ENCODE measurements around the gene P2RX6.
"Not testable (repeated sequence)": the region's sequence is repeated elsewhere in the genome, so short reads cannot be mapped to it uniquely, and the experiment has no call there.

Gene P2RX6

GRCh38 chr22:21031545-21032036, 16.6 kb downstream of the P2RX6 start:
- DNase-seq (ENCODE audit: low spot score), result no peak

GRCh38 chr22:21032037-21032867, 17.3 kb downstream of the P2RX6 start, which contains the start of gene SLC7A4:
Gene SLC7A4, minus strand, starts transcription at chr22:21032561. Its CDS starts 749 bp downstream, at chr22:21031812.
- no peak for DNase-seq (ENCODE audit: low spot score)

DNA sequence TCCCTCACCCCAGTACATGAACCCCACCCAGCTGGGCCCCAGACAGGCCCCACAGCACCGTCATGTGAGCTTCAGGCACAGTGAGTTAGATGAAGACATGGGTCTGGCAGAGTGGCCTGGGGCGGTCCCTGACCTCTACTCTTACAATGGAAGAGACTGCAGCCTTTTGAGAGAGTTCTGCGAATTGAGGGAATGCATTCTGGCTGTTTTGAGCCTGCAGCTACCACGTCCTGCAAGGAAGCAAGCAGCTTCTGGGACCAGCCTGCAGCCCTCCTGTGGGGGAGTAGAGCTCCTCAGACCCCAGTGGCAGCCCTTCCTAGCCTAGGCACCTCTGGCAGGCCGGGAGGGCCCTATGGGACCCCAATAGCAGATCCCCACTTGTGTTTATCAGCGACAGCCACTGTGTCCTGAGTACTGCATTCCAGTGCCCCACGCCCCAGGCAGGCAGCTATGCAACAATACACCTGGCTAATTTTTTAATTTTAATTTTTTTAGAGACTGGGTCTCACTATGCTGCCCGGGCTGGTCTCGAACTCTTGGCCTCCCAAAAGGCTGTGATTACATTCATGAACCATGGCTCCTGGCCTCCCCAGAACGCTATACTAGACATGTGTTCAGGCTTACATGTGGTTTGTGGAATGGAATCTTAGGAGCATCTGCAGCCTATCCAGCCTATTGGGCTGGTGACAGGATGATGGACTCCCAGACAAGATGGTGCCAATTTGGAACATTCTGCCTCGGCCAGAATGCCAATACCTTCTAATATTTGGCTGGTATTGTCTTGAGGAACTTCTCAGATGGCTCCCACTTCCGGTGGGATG, 18.1 kb downstream of the P2RX6 start:
- DNase-seq (ENCODE audit: low spot score), result no peak

DNA sequence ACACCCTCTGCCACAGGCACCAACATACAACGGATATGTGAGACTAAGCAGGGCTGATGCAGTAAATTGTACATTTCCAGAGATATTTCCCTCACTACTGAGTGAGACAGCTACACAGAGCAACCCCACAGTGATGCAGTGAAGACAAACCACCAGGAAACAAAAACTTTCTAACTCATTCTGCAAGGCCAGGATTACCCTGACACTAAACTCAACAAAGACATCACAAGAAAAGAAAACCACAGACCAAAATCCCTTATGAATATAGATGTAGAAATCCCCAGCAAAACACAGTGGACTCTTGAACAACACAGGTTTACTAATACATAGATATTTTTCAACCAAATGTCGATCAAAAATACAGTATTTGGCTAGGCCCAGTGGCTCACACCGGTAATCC, 18.9 kb downstream of the P2RX6 start:
- no peak for DNase-seq (ENCODE audit: low spot score)

GRCh38 chr22:21034989-21035388, 20.0 kb downstream of the P2RX6 start:
- DNase-seq (ENCODE audit: low spot score), result no peak

DNA sequence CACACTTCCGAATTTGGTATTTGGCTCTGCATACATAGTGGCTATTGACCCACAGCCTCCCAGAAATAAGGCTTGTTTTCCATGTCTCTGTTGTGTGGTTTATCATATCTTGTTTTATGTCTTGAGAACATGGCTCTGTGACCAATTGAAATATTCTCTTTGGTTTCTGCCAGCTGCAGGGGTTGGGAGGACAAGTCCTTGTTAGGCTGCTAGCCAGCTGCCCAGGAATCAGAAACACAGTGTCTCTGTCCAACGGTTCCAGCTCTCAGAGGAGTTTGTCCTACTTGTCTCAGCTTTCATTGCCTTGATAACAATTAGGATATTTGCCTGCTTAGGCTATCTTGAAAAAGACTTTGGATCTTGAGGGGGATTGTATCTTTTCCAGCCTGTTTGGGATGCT, 23.4 kb downstream of the P2RX6 start:
- no peak for DNase-seq (ENCODE audit: low spot score)

DNA sequence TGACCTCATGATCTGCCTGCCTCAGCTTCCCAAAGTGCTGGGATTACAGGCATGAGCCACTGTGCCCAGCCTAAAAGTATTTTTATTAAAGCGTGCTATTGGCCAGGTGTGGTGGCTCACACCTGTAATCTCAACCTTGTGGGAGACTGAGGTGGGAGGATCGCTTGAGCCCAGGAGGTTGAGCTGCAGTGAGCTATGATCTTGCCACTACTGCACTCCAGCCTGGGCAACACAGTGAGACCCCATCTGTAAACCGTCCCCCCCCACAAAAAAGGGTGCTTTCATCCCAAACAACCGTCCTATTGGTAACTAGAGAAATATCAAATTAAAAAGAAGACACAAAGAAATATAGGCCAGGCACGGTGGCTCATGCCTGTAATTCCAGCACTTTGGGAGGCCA, 24.2 kb downstream of the P2RX6 start:
- not testable (repeated sequence) for DNase-seq (ENCODE audit: low spot score)

GRCh38 chr22:21041937-21042336, 27.0 kb downstream of the P2RX6 start:
- DNase-seq (ENCODE audit: low spot score), result no peak

DNA sequence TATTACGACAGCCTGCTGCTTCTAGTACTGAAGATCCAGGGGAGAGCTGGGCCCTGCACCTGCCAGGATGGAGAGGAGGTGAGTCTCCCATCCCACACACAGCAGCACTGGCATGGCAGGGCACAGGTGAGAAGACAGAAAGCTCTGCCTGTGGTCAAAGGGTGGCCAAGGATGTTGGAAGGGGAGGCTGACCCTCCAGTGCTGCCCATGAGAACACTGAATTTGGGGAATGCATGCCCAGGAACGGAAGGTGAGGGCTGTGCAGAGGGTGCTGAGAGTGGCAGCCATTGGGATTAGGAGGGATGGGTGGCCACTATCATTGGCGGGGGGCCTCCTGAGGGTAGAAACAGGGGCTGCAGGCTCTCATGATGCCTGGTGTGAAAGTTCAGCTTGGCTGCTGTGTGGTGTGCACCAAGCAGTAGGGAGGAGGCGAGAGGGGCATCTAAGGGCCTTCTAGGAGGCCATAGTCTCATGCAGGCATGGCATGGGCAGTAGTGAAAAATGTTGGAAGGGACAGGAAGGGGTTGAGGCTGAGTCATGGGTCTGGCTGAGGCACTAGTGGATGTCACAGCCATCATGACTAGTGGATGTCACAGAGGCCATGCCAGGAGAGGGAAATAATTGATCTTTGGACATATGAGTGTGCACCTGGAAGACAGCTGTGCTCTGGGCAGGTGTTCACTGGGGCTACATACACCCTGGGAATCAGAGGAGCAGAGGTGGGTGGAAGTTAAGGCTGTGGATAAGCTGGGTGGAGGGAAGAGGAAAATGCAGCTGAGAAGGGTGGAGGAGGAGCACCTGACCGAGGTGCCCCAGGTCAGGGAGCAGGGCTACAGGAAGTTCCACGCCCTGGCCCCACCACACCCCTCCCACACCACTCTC, 28.3 kb downstream of the P2RX6 start:
- no peak for DNase-seq (ENCODE audit: low spot score)

DNA sequence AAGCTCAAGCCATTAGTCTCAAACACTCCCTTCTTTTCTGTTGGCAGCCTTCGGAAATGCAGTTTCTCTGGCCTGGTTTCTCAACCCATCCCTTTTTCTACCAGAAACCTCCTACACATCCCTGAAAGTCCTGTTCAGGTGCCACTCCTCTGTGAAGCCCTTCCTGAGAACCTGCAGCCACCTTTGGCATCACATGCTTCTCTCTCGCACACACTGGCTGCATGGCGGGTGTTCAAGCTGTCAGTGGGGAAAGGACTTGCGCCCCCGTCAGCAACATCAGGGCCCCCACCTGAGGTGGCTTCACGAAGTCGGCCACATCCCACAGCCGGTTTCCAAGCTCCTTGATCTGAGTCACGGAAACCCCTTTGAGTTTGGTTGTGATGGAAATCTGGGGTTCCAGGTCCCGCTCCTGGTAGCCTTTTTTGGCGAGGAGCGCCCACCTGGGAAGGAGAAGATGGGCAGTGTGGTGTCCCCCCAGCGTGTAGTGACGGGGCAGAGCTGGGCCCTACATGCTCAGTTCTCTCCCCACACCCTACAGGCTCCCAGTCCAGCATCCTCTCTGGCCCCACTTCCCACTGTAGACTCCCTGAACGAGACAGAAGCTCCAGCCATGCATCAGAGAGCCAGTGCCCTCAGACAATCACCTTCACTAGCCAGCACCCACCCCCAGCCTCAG, 29.0 kb downstream of the P2RX6 start:
- DNase-seq (ENCODE audit: low spot score), result no peak

- peak; percentile 61 for DNase-seq (ENCODE audit: low spot score)
Observed at GRCh38 chr22:21044931-21045584, 30.1 kb downstream of the P2RX6 start.

DNA sequence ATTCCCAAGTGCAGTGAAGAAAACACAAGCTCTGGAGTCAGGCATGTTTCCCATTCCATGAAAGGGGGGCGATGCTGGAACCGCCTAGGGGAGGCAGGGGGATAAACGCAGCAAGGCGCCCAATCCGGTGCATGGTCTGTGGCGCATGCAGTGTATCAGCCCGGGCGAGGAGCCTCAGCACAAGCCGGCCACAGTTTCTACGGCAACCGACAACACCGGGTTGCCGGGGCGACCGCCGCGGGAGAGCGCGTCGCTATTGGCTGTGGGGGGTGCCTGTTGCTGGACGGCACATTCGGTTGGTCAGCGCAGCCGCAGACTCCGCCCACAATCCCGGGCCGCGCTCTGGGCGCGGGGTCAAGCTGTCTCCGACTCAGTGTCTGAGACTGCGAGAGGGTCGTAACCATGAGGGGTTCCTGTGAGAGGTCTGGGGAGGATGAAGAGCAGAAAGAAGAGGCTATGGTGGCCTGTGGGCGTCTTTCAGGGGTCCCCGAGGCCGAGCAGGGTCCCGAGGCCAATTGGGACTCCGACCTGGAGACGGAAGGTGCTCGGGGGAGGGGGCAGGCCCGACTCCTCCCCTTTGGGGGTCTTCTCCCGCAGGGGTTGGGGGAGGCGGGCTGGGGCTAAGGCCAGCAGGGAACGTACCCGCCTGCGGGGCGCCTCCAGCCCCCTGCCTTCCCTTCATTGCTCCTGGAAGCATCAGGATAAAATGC, 30.8 kb downstream of the P2RX6 start, which contains the start of gene LRRC74B:
LRRC74B (plus strand) TSS at position 362 of the 710 bp plus-strand sequence; CDS start at position 403, 41 bp downstream.
- peak; percentile 99 for DNase-seq (ENCODE audit: low spot score)

DNA sequence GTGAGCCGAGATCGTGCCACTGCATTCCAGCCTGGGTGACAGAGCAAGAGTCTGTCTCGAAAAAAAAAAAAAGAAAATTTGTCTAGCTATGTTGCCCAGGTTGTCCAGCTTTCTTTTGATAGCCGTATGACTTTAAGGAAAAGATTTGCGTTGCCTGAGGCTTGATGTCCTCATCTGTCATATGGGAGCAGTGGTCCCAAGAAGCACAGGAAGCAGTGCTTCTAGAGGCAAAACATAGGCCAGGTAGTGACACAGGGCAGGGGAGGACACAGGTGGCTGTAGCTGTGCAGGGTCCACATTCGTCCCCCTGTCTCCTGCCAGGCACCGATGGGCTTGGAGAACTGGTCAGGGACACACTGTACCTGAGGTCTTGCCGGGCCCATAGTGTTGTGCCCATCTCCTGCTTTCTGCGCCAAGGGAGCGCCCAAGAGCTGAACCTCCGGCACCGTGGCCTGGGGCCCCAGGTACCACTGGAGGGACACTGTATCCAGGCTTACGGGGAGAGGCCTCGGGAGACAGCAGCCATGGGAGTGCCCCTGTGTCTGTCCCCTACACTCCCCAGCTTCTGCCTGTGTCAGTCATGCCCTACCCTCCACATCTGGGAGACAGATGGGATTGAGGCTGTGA, 32.2 kb downstream of the P2RX6 start:
- DNase-seq (ENCODE audit: low spot score), result no peak

GRCh38 chr22:21047730-21048129, 32.8 kb downstream of the P2RX6 start:
- no peak for DNase-seq (ENCODE audit: low spot score)

GRCh38 chr22:21048448-21048847, 33.5 kb downstream of the P2RX6 start:
- not testable (repeated sequence) for DNase-seq (ENCODE audit: low spot score)

DNA sequence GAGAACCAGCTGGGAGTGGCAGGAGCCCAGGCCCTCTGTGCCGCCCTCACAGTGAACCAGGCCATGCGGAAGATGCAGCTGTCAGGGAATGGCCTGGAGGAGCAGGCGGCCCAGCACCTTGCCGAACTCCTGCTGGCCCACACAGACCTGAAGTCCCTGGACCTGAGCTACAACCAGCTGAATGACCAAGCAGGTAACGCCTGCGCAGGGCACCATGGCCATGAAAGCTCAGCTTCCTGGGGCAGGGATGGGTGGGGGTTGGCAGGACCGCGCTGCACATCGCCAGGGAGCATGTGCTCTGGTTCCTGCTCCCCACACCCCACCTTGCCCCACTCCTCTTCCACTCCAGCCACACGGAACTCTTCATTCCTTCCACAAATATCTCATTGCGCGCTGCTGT, 34.0 kb downstream of the P2RX6 start:
- not testable (repeated sequence) for DNase-seq (ENCODE audit: low spot score)

DNA sequence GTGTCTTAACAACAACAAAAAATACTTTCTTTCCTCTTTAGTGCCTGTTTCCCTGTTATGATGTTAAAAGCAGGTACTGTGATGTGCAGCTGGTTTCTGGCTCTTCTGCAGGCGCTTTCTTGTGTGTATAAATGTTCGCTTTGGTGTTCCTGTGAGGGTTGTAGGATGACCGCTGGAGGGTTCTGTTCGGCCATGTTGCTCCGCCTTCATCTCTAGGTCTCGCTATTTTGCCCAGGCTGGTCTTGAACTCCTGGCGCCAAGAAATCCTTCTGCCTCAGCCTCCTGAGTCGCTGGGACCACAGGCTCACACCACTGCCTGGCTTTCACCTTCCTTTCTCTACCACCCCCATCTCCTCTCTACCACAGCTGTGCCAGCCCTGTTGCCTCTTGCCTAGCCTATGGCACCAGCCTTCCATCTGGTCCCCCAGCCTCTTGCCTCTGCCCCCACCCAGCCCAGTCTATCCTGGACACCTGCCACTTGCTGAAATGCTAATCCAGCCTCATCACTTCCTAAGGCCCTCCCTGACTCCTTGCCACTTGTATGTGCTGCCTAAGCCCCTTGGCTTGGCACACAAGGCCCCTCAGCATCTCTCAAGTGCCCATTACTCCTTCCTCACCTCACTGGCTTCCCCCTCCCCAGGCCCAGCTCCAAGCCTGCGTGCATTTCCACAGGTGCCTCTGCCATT, 36.3 kb downstream of the P2RX6 start:
- no peak for DNase-seq (ENCODE audit: low spot score)

DNA sequence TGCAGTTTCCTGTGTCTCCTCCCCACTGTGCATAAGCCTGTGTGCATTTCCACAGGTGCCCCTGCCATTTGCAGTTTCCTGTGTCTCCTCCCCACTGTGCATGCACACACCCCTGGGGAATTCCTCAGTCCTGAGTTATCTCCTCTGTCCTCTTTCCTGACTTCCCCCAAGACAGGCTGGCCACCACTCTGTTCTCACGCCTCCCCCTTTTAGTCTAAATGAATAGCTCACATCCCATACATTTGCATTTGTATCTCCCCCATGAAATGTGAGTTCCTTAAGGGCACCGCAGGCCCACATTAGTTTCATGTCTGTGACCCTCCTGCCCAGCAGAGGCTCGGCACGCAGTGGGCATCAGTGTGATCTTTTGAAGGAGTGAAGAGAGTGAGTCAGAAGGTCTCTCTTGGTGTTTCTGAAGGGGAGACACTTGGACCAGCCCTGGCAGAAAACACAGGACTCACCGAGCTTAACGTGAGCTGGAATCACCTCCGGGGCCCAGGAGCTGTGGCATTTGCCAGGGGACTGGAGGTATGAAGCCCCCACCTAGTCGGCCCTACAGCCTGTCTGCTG, 37.0 kb downstream of the P2RX6 start:
- no peak for DNase-seq (ENCODE audit: low spot score)
